HepG2 (cell line): ENCODE measurements around the gene RTN1. TPM values are rescaled to one million over a fixed set of nuclear protein-coding genes. Genes with fewer than 3 reads are reported as not detected.
A peak's percentile ranks its signal among the peaks of the same experiment; 100 is the strongest.

Source experiments
- ATAC-seq: fragments of 200-7000 bp; cut with Tn5 transposase; 3 replicates; pipeline ENCODE4 v1.9.1; 2020; ENCODE audit warnings: mild to moderate bottlenecking, moderate library complexity
- BruUV-seq: library from RNA; stranded (reverse); fragments of 400-500 nt; replicated peaks from 2 replicates; lab custom pipeline; 2021; lab: Mats Ljungman, UMichigan
- CTCF ChIA-PET: fragments of 300-600 bp; formaldehyde crosslinking; extraction: SDS; loops from one replicate; lab custom pipeline; 2021; ENCODE audit warnings: low total read pairs, inconsistent platforms, low intra/inter-chr PET ratio; lab: Yijun Ruan, JAX
- POLR2A ChIA-PET: fragments of 350-600 bp; sonication (Branson Sonifier 250); formaldehyde crosslinking; loops from one replicate; lab custom pipeline; 2020; ENCODE audit warnings: antibody characterized with exemption, inconsistent platforms; lab: Yijun Ruan, JAX
- DNase-seq: peaks from one replicate; pipeline ENCODE4 v3.0.0-alpha.2; 2015; ENCODE audit warnings: low spot score
- FAIRE-seq: peaks from 3 replicates; lab custom pipeline; 2011; peaks lifted over from hg19 to GRCh38; lab: Jason Lieb, UNC
- H2AFZ ChIP-seq: one replicate; pipeline ENCODE4 v1.6.1; 2011; ENCODE audit warnings: low read length, inconsistent platforms
- H3K27ac ChIP-seq: fragments of 300-600 bp; 3 replicates; pipeline ENCODE4 v1.8.0; 2011; ENCODE audit warnings: mixed run types, mild to moderate bottlenecking, mixed read lengths, low read length, inconsistent platforms; ENCODE audit not compliant: insufficient read depth; ENCODE audit errors: extremely low read length
- H3K27me3 ChIP-seq, 2 experiments: fragments of 200-600 bp in 1 of 2; 2 replicates in 1 of 2; 3 replicates in 1 of 2; pipeline versions ENCODE4 v1.6.0 to v1.8.0; 2011; ENCODE audit warnings: low read length in 2 of 2, mild to moderate bottlenecking in 2 of 2, moderate library complexity in 2 of 2, inconsistent platforms in 1 of 2; ENCODE audit not compliant: insufficient read depth in 2 of 2, control insufficient read depth in 1 of 2
- H3K36me3 ChIP-seq, 2 experiments: fragments of 200-600 bp in 1 of 2; replicated peaks in 1 of 2; 2 replicates in 1 of 2; 3 replicates in 1 of 2; pipeline versions ENCODE4 v1.5.1 to v1.8.0; 2011; ENCODE audit warnings: low read length in 2 of 2, inconsistent platforms in 1 of 2; ENCODE audit not compliant: insufficient read depth in 2 of 2, control insufficient read depth in 1 of 2
- H3K4me1 ChIP-seq: 2 replicates; pipeline ENCODE4 v1.5.1; 2012; ENCODE audit warnings: low read length, inconsistent platforms; ENCODE audit not compliant: insufficient read depth
- H3K4me2 ChIP-seq: 2 replicates; pipeline ENCODE4 v1.6.0; 2011; ENCODE audit warnings: low read depth, low read length, inconsistent platforms
- H3K4me3 ChIP-seq, 3 experiments: fragments of 200-600 bp in 1 of 3; sonication (generic), shearing (Covaris generic) in 1 of 3; replicated peaks in 1 of 3; 2 replicates each; pipeline ENCODE4 v1.5.1; 2011 to 2016; ENCODE audit warnings: low read length in 3 of 3, inconsistent platforms in 2 of 3, low read depth in 2 of 3, mild to moderate bottlenecking in 2 of 3, control low read depth in 1 of 3, mixed read lengths in 1 of 3; ENCODE audit not compliant: insufficient read depth in 1 of 3
- H3K79me2 ChIP-seq: one replicate; pipeline ENCODE4 v1.6.1; 2011; ENCODE audit warnings: low read length, inconsistent platforms; ENCODE audit not compliant: insufficient read depth
- H3K9ac ChIP-seq: 2 replicates; pipeline ENCODE4 v1.6.0; 2011; ENCODE audit warnings: mild to moderate bottlenecking, low read depth, low read length, inconsistent platforms; ENCODE audit not compliant: insufficient read depth
- H3K9me3 ChIP-seq: 2 replicates; pipeline ENCODE4 v1.5.1; 2012; ENCODE audit warnings: mild to moderate bottlenecking, low read length
- H4K20me1 ChIP-seq: 2 replicates; pipeline ENCODE4 v1.6.0; 2011; ENCODE audit warnings: inconsistent platforms, mild to moderate bottlenecking, low read length, moderate library complexity; ENCODE audit not compliant: insufficient read depth
- ARNT ChIP-seq: fragments of 450-650 bp; IDR thresholded peaks from 2 replicates; pipeline ENCODE4 v1.6.1; 2017
- CEBPZ ChIP-seq: IDR thresholded peaks from 2 replicates; pipeline ENCODE4 v1.6.1; 2012; ENCODE audit warnings: low read length, improper control_type of control experiment
- HNRNPK ChIP-seq: fragments of 200-400 bp; formaldehyde crosslinking; IDR thresholded peaks from 2 replicates; pipeline ENCODE4 v1.6.1; 2018; ENCODE audit warnings: low read length, low read depth, moderate library complexity, mild to moderate bottlenecking; ENCODE audit not compliant: poor library complexity, severe bottlenecking
- MZF1 ChIP-seq: sonication (generic); formaldehyde crosslinking; IDR thresholded peaks from 2 replicates; pipeline ENCODE4 v1.8.1; 2023; ENCODE audit warnings: mild to moderate bottlenecking, missing genetic modification reagents, borderline replicate concordance
- SP4 ChIP-seq: sonication (generic); formaldehyde crosslinking; IDR thresholded peaks from 2 replicates; pipeline ENCODE4 v1.8.1; 2023; ENCODE audit warnings: mild to moderate bottlenecking, missing genetic modification reagents
- YEATS2 ChIP-seq: sonication (generic); formaldehyde crosslinking; IDR thresholded peaks from 2 replicates; pipeline ENCODE4 v1.4.0; 2020; ENCODE audit warnings: missing genetic modification reagents, borderline replicate concordance
- ZFP37 ChIP-seq: sonication (generic); formaldehyde crosslinking; IDR thresholded peaks from 2 replicates; pipeline ENCODE4 v1.4.0; 2020; ENCODE audit warnings: missing genetic modification reagents, borderline replicate concordance
- ZNF121 ChIP-seq: sonication (generic); formaldehyde crosslinking; IDR thresholded peaks from 2 replicates; pipeline ENCODE4 v1.5.0; 2020; ENCODE audit warnings: mild to moderate bottlenecking, missing genetic modification reagents
- ZNF234 ChIP-seq: sonication (generic); formaldehyde crosslinking; conservative IDR thresholded peaks from 2 replicates; pipeline ENCODE4 v1.5.1; 2020; ENCODE audit warnings: mild to moderate bottlenecking, missing genetic modification reagents
- ZNF790 ChIP-seq: sonication (generic); formaldehyde crosslinking; IDR thresholded peaks from 2 replicates; pipeline ENCODE4 v1.8.0; 2022; ENCODE audit warnings: missing genetic modification reagents, mild to moderate bottlenecking, borderline replicate concordance
- WGBS: methylation state at CpG from one replicate; pipeline ENCODE4 v1.1.6; 2017; ENCODE audit warnings: low lambda C conversion rate; 5-methylcytosine and 5-hydroxymethylcytosine counted together
- in situ Hi-C: cut with HindIII; loops from 2 replicates; pipeline ENCODE4 v1.10.0; 2017; ENCODE audit warnings: low pct_unique_long_range_greater_than_20kb; ENCODE audit not compliant: extremely low pct_ligation_motif_present
- intact Hi-C: fragments of 100-400 bp; cut with micrococcal nuclease; formaldehyde crosslinking; loops from one replicate; pipeline ENCODE4 v1.10.0; 2022; ENCODE audit not compliant: unreplicated experiment
- polyA plus RNA-seq, 8 experiments: library from polyadenylated mRNA; depleted of rRNA in 3 of 8; stranded (reverse) in 7 of 8; unstranded in 1 of 8; fragments of >200 nt; fragmentation: Illumina TruSeq in 4 of 8; extraction: Trizol in 4 of 8; gene quantifications; 2 replicates each; pipeline versions ENCODE4 v1.2.1 to v1.2.3, GENCODE V29; 2011 to 2016; ENCODE audit warnings: low read depth in 4 of 8, missing spikeins in 1 of 8, mixed read lengths in 1 of 8; ENCODE audit not compliant: insufficient read depth in 1 of 8
- total RNA-seq, 5 experiments: library from RNA; depleted of rRNA; stranded (reverse); fragments of >200 nt; fragmentation: Illumina TruSeq; extraction: Trizol; gene quantifications; 2 replicates each; pipeline ENCODE4 v1.2.3, GENCODE V29; 2016; ENCODE audit warnings: low read depth in 1 of 5
- TF ChIP-seq, protein P1 (sequence below): sonication (generic); formaldehyde crosslinking; IDR thresholded peaks from 2 replicates; pipeline ENCODE4 v1.4.0; 2020; ENCODE audit warnings: missing genetic modification reagents
- TF ChIP-seq, protein P2 (sequence below): sonication (generic); formaldehyde crosslinking; IDR thresholded peaks from 2 replicates; pipeline ENCODE4 v1.8.0; 2022; ENCODE audit warnings: missing genetic modification reagents, mild to moderate bottlenecking, borderline replicate concordance

The RTN1 gene
- total and polyA plus RNA-seq, 2 of the 13 experiments (the other 11 are each of a cell fraction or from before 2014, with no cell fraction given): 0.04 to 0.18 TPM

- TF ChIP-seq, protein P1, sequence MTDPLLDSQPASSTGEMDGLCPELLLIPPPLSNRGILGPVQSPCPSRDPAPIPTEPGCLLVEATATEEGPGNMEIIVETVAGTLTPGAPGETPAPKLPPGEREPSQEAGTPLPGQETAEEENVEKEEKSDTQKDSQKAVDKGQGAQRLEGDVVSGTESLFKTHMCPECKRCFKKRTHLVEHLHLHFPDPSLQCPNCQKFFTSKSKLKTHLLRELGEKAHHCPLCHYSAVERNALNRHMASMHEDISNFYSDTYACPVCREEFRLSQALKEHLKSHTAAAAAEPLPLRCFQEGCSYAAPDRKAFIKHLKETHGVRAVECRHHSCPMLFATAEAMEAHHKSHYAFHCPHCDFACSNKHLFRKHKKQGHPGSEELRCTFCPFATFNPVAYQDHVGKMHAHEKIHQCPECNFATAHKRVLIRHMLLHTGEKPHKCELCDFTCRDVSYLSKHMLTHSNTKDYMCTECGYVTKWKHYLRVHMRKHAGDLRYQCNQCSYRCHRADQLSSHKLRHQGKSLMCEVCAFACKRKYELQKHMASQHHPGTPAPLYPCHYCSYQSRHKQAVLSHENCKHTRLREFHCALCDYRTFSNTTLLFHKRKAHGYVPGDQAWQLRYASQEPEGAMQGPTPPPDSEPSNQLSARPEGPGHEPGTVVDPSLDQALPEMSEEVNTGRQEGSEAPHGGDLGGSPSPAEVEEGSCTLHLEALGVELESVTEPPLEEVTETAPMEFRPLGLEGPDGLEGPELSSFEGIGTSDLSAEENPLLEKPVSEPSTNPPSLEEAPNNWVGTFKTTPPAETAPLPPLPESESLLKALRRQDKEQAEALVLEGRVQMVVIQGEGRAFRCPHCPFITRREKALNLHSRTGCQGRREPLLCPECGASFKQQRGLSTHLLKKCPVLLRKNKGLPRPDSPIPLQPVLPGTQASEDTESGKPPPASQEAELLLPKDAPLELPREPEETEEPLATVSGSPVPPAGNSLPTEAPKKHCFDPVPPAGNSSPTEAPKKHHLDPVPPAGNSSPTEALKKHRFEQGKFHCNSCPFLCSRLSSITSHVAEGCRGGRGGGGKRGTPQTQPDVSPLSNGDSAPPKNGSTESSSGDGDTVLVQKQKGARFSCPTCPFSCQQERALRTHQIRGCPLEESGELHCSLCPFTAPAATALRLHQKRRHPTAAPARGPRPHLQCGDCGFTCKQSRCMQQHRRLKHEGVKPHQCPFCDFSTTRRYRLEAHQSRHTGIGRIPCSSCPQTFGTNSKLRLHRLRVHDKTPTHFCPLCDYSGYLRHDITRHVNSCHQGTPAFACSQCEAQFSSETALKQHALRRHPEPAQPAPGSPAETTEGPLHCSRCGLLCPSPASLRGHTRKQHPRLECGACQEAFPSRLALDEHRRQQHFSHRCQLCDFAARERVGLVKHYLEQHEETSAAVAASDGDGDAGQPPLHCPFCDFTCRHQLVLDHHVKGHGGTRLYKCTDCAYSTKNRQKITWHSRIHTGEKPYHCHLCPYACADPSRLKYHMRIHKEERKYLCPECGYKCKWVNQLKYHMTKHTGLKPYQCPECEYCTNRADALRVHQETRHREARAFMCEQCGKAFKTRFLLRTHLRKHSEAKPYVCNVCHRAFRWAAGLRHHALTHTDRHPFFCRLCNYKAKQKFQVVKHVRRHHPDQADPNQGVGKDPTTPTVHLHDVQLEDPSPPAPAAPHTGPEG (CRISPR knock-in tag): no peak
- TF ChIP-seq ZNF790 (CRISPR knock-in tag): no peak
- no peak for TF ChIP-seq HNRNPK
- no peak for TF ChIP-seq ARNT
- TF ChIP-seq ZFP37 (CRISPR knock-in tag): no peak
- TF ChIP-seq MZF1 (CRISPR knock-in tag): no peak
- TF ChIP-seq, all 625 proteins: peak for 0
Observed at GRCh38 chr14:59782760-59783159, 87.8 kb downstream of the RTN1 start (continued).

- intact Hi-C loops: no loop called here
- in situ Hi-C loops: no loop called here
- POLR2A ChIA-PET: no interaction called here
- Histone ChIP-seq H3K4me3 (no peak overlapping the region), H3K27me3 (no peaks in the 10 kb centered on the region), H2AFZ (no peak overlapping the region), H3K9me3 (no peaks in the 10 kb centered on the region), H3K27ac (no peak overlapping the region), H3K4me1 (peaks cover 27% of the 10 kb centered on the region), H3K4me2 (peak overlapping the region; percentile 39), H3K79me2 (no peaks in the 10 kb centered on the region), H3K36me3 (no peaks in the 10 kb centered on the region), H4K20me1 (no peaks in the 10 kb centered on the region), H3K9ac (no peak overlapping the region)
- DNase-seq: peak; percentile 67
- peak; percentile 95 for ATAC-seq
- 0% methylated on average over 4 of the region's 4 CpGs for WGBS
- CTCF ChIA-PET: no interaction called here
- peak; percentile 26 for FAIRE-seq
- no TSS peak for BruUV-seq
- TF ChIP-seq SP4 (no peak), CEBPZ (no peak), YEATS2 (CRISPR knock-in tag) (no peak), ZNF121 (no peak), ZNF234 (CRISPR knock-in tag) (no peak)
- TF ChIP-seq, protein P2, sequence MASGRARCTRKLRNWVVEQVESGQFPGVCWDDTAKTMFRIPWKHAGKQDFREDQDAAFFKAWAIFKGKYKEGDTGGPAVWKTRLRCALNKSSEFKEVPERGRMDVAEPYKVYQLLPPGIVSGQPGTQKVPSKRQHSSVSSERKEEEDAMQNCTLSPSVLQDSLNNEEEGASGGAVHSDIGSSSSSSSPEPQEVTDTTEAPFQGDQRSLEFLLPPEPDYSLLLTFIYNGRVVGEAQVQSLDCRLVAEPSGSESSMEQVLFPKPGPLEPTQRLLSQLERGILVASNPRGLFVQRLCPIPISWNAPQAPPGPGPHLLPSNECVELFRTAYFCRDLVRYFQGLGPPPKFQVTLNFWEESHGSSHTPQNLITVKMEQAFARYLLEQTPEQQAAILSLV (CRISPR knock-in tag): no peak
Observed at GRCh38 chr14:59777006-59777579, 93.5 kb downstream of the RTN1 start.
